HG02588 (cell line): ENCODE results near the gene GRB14.
"Not testable (repeated sequence)": the region's sequence is repeated elsewhere in the genome, so short reads cannot be mapped to it uniquely, and the experiment has no call there.

ENCODE experiments used
- ATAC-seq: cut with Tn5 transposase; IDR thresholded peaks from one replicate; pipeline ENCODE4 v1.9.1; 2021; ENCODE audit warnings: mild to moderate bottlenecking, moderate library complexity; ENCODE audit not compliant: unreplicated experiment

The GRB14 gene

GRCh38 chr2:164560181-164560792, 61.0 kb downstream of the GRB14 start:
- peak; percentile 47 for ATAC-seq

- ATAC-seq, result no peak
These were observed 62.8 kb downstream of the GRB14 start for GRCh38 chr2:164558450-164558849.

- no peak for ATAC-seq
These were observed 66.8 kb downstream of the GRB14 start for GRCh38 chr2:164554487-164554886.

- no peak for ATAC-seq
These were observed 69.8 kb downstream of the GRB14 start for GRCh38 chr2:164551519-164551918.

GRCh38 chr2:164549705-164550104, 71.6 kb downstream of the GRB14 start:
- ATAC-seq, result not testable (repeated sequence)

GRCh38 chr2:164545484-164545883, 75.8 kb downstream of the GRB14 start:
- ATAC-seq, result no peak

GRCh38 chr2:164542581-164543021, 78.7 kb downstream of the GRB14 start:
- ATAC-seq, result no peak

- ATAC-seq, result no peak
These were observed 82.9 kb downstream of the GRB14 start for GRCh38 chr2:164538240-164538866.

- no peak for ATAC-seq
These were observed 85.8 kb downstream of the GRB14 start for GRCh38 chr2:164535280-164536025.

- no peak for ATAC-seq
These were observed 90.8 kb downstream of the GRB14 start for GRCh38 chr2:164530464-164530863.

- ATAC-seq, result no peak
These were observed 97.6 kb downstream of the GRB14 start for GRCh38 chr2:164523726-164524125.

GRCh38 chr2:164523009-164523408, 98.3 kb downstream of the GRB14 start:
- ATAC-seq, result no peak

- ATAC-seq, result no peak
These were observed 98.7 kb downstream of the GRB14 start for GRCh38 chr2:164522561-164522981.

- no peak for ATAC-seq
These were observed 105.5 kb downstream of the GRB14 start for GRCh38 chr2:164515734-164516133.

- ATAC-seq, result no peak
These were observed 106.3 kb downstream of the GRB14 start for GRCh38 chr2:164515030-164515429.

- no peak for ATAC-seq
These were observed 106.8 kb downstream of the GRB14 start for GRCh38 chr2:164514491-164514890.

- ATAC-seq, result no peak
These were observed 108.4 kb downstream of the GRB14 start for GRCh38 chr2:164512871-164513270.

- no peak for ATAC-seq
These were observed 109.5 kb downstream of the GRB14 start for GRCh38 chr2:164511738-164512137.

GRCh38 chr2:164510895-164511294, 110.4 kb downstream of the GRB14 start:
- ATAC-seq, result no peak

GRCh38 chr2:164509137-164509877, 112.0 kb downstream of the GRB14 start:
- no peak for ATAC-seq

- no peak for ATAC-seq
These were observed 117.0 kb downstream of the GRB14 start for GRCh38 chr2:164504253-164504652.
